HUES48 (cell line): ENCODE measurements around the gene TBC1D17.
A peak's percentile ranks its signal among the peaks of the same experiment; 100 is the strongest.

Experiments
- H3K27ac ChIP-seq: one replicate; pipeline ENCODE4 v1.7.0; 2013; ENCODE audit warnings: low read depth, low read length, inconsistent platforms
- H3K27me3 ChIP-seq: 2 replicates; pipeline ENCODE4 v1.6.1; 2013; ENCODE audit warnings: mild to moderate bottlenecking, low read length; ENCODE audit not compliant: control insufficient read depth, insufficient read depth
- H3K36me3 ChIP-seq: 2 replicates; pipeline ENCODE4 v1.6.1; 2013; ENCODE audit warnings: low read length; ENCODE audit not compliant: control insufficient read depth, insufficient read depth
- H3K4me1 ChIP-seq: 2 replicates; pipeline ENCODE4 v1.6.1; 2013; ENCODE audit warnings: mild to moderate bottlenecking, low read length; ENCODE audit not compliant: control insufficient read depth, insufficient read depth
- H3K4me3 ChIP-seq: 2 replicates; pipeline ENCODE4 v1.5.1; 2013; ENCODE audit warnings: mild to moderate bottlenecking, low read depth, low read length
- H3K9ac ChIP-seq: 2 replicates; pipeline ENCODE4 v1.6.1; 2013; ENCODE audit warnings: mild to moderate bottlenecking, low read depth, low read length, moderate library complexity
- H3K9me3 ChIP-seq: 2 replicates; pipeline ENCODE4 v1.6.1; 2013; ENCODE audit warnings: low read length; ENCODE audit not compliant: control insufficient read depth, insufficient read depth

The TBC1D17 gene

DNA sequence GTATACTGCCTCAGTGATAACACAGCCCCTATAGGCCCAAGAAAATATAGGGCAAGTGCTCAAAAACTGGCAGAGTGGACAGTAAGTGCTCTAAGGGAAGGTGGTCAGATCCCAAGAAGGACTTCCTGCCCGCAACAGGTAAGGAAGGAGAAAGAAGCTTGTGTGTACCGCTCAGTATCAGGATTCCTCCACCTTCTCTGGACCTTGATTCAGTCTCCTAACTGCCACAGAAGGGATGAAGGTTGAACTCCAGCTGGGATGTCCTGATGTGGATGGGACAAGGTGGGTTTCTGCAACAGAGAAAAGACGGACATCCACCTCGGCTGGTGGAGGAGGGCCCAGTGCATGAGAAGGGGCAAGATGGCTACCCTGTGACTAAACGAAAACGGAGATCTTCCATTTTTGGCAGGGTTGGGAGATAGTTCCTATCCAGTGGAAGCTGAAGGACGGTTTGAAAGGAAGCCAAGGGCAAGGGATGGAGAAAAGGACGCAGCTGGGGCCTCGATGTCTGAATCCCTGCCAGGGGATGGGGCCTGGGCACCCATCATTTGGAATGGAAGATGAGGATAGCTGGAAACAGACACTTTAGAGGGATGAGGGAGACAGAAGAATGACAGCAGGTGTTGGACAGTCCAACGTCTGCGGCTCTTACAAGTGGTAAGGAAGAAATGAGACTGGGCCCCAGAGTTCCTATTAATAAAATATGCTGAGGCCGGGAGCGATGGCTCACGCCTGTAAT lies 50.2 kb downstream of the TBC1D17 start:
- peaks cover 48% of the 10 kb centered on the region for H3K36me3 ChIP-seq

GRCh38 chr19:49929121-49929610 lies 51.7 kb downstream of the TBC1D17 start, which contains the start of the genes ATF5 and NUP62:
TSS of gene ATF5 (plus strand) at chr19:49929205. CDS start at chr19:49930851, 1,646 bp downstream.
TSS of gene NUP62 (minus strand) at chr19:49929504. CDS start at chr19:49909807, 19,697 bp downstream.
- Histone ChIP-seq H3K27ac (peak within 1 kb of the TSS; percentile 95), H3K4me3 (peak within 1 kb of the TSS; percentile 72), H3K9ac (peak within 1 kb of the TSS; percentile 91), H3K36me3 (peaks cover 33% of the 10 kb centered on the region), H3K9me3 (no peaks in the 10 kb centered on the region), H3K27me3 (no peaks in the 10 kb centered on the region), H3K4me1 (peaks cover 2% of the 10 kb centered on the region; the same call in 1 of the 2 replicates)

More for the DNA sequence above, 50.2 kb downstream of the TBC1D17 start:
- Histone ChIP-seq H3K27ac (no peak overlapping the region), H3K9me3 (no peaks in the 10 kb centered on the region), H3K4me1 (peaks cover 2% of the 10 kb centered on the region; the same call in 1 of the 2 replicates), H3K4me3 (peak overlapping the region; percentile 72), H3K9ac (no peak overlapping the region), H3K27me3 (no peaks in the 10 kb centered on the region)

DNA sequence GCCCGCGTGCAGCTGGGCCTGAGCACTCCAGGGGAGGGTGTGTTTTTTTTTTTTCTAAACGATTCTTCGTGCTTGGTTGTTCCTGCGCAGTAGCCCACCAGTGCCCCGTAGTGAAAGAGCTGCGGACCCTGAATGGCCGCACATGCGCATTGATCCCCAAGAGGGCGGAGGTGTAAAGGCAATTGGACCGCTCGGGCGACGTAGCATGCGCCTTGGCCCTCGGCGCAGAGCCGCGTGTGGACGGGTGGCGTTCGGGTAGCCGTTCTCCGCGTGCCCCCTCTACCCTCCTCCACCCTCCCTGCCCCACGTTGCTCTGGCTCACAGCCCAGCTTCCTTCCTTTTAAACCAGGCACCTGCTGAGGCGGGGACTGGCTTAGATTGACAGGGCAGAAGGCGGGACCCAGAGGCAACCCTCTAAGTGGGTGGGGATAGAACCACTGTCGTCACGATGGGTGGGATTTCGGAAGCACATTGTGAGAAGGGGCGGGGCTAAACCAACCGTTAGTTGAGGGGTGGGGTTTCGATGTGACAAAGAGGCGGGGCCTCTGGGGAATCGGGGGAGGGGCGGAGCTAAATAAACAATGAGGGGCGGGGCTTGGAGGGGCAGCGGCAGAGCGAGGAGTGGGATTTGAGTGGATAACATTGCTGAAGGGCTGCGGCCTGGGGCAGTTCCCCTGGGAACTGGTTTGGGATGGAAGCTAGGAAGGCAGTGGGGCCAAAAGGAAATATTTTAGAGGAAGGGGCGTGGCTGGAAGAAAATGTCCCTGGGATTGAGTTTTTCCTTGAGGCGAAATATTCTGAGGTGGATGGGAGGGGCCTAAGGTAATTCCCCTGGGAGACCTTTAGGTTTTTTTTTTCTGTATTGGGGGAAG lies 52.3 kb downstream of the TBC1D17 start:
- H3K27ac ChIP-seq: peak overlapping the region; percentile 95
- H3K9me3 ChIP-seq: no peaks in the 10 kb centered on the region
- H3K4me1 ChIP-seq: peaks cover 2% of the 10 kb centered on the region; the same call in 1 of the 2 replicates
- peak overlapping the region; percentile 72 for H3K4me3 ChIP-seq
- H3K27me3 ChIP-seq: no peaks in the 10 kb centered on the region
- peak overlapping the region; percentile 91 for H3K9ac ChIP-seq
- H3K36me3 ChIP-seq: peaks cover 26% of the 10 kb centered on the region

DNA sequence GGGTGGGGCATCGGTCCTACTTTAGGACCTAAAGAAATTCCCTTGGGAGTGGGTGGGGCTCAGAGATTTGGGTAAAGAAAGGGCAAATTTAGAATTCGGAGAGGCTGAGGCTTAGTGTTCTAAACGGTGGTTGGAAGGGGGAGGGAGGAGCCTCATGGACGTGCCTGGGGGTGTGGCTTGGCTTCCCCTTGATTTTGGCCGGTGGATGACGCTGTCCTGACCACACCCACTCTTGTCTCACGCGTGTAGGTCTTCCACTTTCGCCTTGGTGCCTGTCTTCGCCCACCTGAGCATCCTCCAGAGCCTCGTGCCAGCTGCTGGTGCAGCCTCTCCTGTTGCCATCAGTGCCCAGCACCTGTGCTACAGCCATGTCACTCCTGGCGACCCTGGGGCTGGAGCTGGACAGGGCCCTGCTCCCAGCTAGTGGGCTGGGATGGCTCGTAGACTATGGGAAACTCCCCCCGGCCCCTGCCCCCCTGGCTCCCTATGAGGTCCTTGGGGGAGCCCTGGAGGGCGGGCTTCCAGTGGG lies 53.0 kb downstream of the TBC1D17 start:
- Histone ChIP-seq H3K27me3 (no peaks in the 10 kb centered on the region), H3K4me1 (peaks cover 2% of the 10 kb centered on the region; the same call in 1 of the 2 replicates), H3K36me3 (peaks cover 21% of the 10 kb centered on the region), H3K9ac (no peak overlapping the region), H3K9me3 (no peaks in the 10 kb centered on the region), H3K27ac (no peak overlapping the region), H3K4me3 (peak overlapping the region; percentile 57)

GRCh38 chr19:49931293-49932040 lies 54.0 kb downstream of the TBC1D17 start:
- Histone ChIP-seq H3K36me3 (peaks cover 15% of the 10 kb centered on the region), H3K27me3 (no peaks in the 10 kb centered on the region), H3K4me1 (peaks cover 2% of the 10 kb centered on the region; the same call in 1 of the 2 replicates), H3K27ac (no peak overlapping the region), H3K9me3 (no peaks in the 10 kb centered on the region), H3K4me3 (no peak overlapping the region), H3K9ac (no peak overlapping the region)

GRCh38 chr19:49932041-49932451 lies 54.5 kb downstream of the TBC1D17 start:
- peaks cover 2% of the 10 kb centered on the region; the same call in 1 of the 2 replicates for H3K4me1 ChIP-seq
- no peaks in the 10 kb centered on the region for H3K27me3 ChIP-seq
- H3K9ac ChIP-seq: no peak overlapping the region
- H3K36me3 ChIP-seq: peaks cover 9% of the 10 kb centered on the region
- H3K9me3 ChIP-seq: no peaks in the 10 kb centered on the region
- no peak overlapping the region for H3K4me3 ChIP-seq
- H3K27ac ChIP-seq: no peak overlapping the region

DNA sequence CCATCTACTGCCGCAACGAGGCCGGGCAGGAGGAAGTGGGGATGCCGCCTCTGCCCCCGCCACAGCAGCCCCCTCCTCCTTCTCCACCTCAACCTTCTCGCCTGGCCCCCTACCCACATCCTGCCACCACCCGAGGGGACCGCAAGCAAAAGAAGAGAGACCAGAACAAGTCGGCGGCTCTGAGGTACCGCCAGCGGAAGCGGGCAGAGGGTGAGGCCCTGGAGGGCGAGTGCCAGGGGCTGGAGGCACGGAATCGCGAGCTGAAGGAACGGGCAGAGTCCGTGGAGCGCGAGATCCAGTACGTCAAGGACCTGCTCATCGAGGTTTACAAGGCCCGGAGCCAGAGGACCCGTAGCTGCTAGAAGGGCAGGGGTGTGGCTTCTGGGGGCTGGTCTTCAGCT lies 55.2 kb downstream of the TBC1D17 start:
- Histone ChIP-seq H3K9me3 (no peaks in the 10 kb centered on the region), H3K27me3 (no peaks in the 10 kb centered on the region), H3K4me1 (peaks cover 2% of the 10 kb centered on the region; the same call in 1 of the 2 replicates), H3K27ac (no peak overlapping the region), H3K36me3 (peaks cover 2% of the 10 kb centered on the region), H3K9ac (no peak overlapping the region), H3K4me3 (no peak overlapping the region)

- no peak overlapping the region for H3K4me3 ChIP-seq
- H3K4me1 ChIP-seq: no peaks in the 10 kb centered on the region; the same call in 1 of the 2 replicates
- no peaks in the 10 kb centered on the region for H3K27me3 ChIP-seq
- H3K9me3 ChIP-seq: no peaks in the 10 kb centered on the region
- no peak overlapping the region for H3K9ac ChIP-seq
- H3K27ac ChIP-seq: no peak overlapping the region
- no peaks in the 10 kb centered on the region for H3K36me3 ChIP-seq
Measured at GRCh38 chr19:49933643-49934042, 56.1 kb downstream of the TBC1D17 start.

GRCh38 chr19:49936549-49936948 lies 59.0 kb downstream of the TBC1D17 start:
- H3K4me3 ChIP-seq: no peak overlapping the region
- H3K27ac ChIP-seq: no peak overlapping the region
- H3K36me3 ChIP-seq: no peaks in the 10 kb centered on the region
- H3K4me1 ChIP-seq: no peaks in the 10 kb centered on the region
- no peak overlapping the region for H3K9ac ChIP-seq
- H3K27me3 ChIP-seq: no peaks in the 10 kb centered on the region
- no peaks in the 10 kb centered on the region for H3K9me3 ChIP-seq

GRCh38 chr19:49937750-49938381 lies 60.4 kb downstream of the TBC1D17 start:
- no peak overlapping the region for H3K9ac ChIP-seq
- peak overlapping the region; percentile 29; the same call in 1 of the 2 replicates for H3K4me3 ChIP-seq

More at GRCh38 chr19:49937750-49938381, 60.4 kb downstream of the TBC1D17 start:
- H3K27me3 ChIP-seq: no peaks in the 10 kb centered on the region
- no peak overlapping the region for H3K27ac ChIP-seq
- no peaks in the 10 kb centered on the region for H3K4me1 ChIP-seq
- H3K9me3 ChIP-seq: no peaks in the 10 kb centered on the region
- no peaks in the 10 kb centered on the region for H3K36me3 ChIP-seq
